Activated T-cell treated with anti-CD3 and anti-CD28 coated beads for 24 hours (primary cell): ENCODE results near the gene NUP205.
"Not testable (repeated sequence)": the region's sequence is repeated elsewhere in the genome, so short reads cannot be mapped to it uniquely, and the experiment has no call there.

Source experiments
- DNase-seq: peaks from one replicate; pipeline ENCODE4 v3.0.0-alpha.2; 2020; ENCODE audit warnings: low read depth

The NUP205 gene

DNA sequence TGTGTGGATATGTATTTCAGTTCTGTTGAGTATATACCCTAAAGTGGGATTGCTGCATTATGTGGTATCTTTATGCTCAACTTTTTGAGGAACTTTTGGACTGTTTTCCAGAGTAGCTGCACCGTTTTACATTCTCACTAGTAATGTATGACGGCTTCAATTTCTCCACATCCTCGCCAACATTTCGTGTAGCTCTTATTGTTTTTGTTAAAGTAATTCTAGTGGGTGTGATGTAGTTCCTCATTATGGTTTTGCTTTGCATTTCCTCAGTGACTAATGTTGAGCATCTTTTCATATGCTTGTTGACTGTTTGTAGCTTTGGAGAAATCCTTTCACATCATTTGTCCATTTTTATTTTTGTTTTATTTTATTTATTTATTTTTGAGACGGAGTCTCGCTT, 109.1 kb downstream of the NUP205 start:
- no peak for DNase-seq

DNA sequence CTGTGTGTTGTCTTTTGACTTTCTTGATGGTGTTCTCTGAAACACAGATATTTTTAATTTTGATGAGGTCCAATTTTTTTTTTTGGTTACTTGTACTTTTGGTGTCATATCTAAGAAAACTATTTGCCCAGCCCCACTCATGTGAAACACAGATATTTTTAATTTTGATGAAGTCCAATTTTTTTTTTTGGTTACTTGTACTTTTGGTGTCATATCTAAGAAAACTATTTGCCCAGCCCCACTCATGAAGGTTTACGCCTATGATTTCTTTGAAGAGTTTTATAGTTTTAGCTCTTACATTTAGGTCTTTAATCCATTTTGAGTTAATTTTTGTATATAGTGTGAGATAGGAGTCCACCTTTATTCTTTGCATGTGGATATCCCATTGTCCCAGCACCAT, 109.9 kb downstream of the NUP205 start:
- DNase-seq, result not testable (repeated sequence)

DNA sequence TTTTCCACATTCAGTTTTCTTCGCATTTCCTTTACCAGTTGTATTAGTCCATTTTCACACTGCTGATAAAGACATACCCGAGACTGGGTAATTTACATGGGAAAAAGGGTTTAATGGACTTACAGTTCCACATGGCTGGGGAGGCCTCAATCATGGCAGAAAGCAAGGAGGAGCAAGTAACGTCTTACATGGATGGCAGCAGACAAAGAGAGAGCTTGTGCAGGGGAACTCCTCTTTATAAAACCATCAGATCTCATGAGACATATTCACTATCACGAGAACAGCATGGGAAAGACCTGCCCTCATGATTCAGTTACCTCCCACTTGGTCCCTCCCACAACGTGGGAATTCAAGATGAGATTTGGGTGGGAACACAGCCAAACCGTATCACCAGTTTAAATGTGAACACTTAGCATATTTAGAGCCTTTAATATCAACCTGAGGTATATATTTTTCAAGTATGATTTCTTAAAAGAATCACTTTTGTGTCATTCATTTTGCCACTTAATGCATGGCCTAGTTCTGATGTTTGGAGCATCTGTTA, 111.2 kb downstream of the NUP205 start:
- not testable (repeated sequence) for DNase-seq

DNA sequence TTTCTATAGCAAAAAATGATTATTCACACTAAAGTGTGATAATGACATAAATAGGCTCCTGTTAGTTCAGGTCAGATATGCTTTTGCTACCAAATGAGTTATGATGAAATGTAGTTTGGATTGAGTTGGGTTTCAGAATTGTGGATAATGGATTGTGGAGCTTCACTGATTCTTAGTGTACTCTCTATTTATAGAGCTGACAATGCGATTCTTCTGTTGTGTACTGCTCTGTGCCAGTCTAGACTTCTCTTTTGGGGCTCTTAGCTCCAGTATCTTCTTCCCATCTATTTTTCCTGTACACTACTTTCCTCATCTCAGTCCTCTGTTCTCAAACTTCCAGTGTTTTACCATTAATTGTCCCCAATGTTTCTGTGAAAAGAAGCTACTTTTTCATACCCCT, 112.1 kb downstream of the NUP205 start:
- DNase-seq, result no peak

DNA sequence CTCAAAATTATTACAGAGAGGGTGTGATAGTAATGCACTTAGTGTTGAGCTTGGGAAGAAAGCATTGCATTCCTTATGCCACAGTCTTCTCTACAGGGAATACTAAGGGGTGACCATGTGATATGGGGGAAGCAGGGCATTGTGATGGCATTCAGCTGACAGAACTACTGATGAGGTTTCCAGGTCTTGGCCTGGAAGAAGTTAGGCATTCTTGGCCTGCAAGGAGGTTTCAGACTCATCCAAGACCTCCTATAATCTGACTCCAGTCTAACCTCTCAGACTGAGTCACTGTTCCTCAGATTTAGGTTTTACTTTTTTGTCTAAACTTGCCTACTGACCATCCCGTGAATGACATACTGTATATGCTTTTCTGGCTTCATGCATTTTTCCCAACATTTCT, 112.5 kb downstream of the NUP205 start:
- no peak for DNase-seq

DNA sequence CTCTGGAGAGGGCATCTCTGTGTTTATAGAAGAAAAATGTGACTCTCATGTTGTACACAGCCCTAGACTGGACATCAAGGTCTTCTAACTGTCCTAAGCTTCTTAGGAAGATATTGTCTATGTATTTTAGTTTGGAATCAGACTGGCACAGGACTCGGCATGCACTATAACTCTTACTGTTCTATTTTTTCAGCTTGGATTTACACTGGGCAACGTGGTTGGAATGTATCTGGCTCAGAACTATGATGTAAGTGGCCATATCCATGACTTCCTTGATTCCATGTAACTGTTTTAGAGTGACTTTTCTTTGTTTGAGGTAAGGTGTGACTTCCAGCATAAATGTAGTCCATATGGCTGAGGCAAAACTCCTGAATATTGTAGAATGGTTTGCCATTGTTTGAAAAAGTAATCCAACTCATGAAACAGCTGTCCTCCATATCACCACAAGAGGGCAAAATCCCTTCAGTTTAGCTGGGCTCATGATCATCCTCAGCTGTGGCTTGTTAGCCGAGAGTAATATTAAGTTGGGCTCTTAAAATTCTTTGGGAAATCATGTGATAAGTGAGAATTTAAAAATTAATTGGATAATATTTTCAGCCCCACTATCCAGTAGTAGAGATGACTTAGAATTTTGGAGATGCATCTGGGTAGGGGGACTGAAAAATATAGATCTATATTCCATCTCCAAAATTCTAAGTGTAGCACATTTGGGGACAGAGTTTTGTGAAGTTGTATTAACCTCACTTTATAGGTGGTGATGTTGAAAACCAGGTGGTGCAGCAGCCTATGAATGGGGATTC, 115.0 kb downstream of the NUP205 start:
- DNase-seq, result no peak

DNA sequence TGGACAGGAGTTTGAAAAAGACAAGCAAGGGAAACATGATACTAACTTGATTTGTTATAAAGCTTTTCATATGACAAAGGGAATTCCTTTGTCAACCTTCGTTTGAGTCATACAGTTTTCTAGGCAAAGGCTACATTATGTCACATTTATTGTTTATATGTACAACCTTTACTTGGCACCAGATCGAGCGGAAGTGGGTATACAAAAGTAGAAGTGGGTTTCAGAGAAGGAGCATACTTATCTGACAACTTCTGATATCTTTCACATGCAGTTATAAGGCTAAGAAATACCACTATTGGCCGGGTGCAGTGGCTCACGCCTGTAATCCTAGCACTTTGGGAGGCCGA, 115.6 kb downstream of the NUP205 start:
- no peak for DNase-seq

DNA sequence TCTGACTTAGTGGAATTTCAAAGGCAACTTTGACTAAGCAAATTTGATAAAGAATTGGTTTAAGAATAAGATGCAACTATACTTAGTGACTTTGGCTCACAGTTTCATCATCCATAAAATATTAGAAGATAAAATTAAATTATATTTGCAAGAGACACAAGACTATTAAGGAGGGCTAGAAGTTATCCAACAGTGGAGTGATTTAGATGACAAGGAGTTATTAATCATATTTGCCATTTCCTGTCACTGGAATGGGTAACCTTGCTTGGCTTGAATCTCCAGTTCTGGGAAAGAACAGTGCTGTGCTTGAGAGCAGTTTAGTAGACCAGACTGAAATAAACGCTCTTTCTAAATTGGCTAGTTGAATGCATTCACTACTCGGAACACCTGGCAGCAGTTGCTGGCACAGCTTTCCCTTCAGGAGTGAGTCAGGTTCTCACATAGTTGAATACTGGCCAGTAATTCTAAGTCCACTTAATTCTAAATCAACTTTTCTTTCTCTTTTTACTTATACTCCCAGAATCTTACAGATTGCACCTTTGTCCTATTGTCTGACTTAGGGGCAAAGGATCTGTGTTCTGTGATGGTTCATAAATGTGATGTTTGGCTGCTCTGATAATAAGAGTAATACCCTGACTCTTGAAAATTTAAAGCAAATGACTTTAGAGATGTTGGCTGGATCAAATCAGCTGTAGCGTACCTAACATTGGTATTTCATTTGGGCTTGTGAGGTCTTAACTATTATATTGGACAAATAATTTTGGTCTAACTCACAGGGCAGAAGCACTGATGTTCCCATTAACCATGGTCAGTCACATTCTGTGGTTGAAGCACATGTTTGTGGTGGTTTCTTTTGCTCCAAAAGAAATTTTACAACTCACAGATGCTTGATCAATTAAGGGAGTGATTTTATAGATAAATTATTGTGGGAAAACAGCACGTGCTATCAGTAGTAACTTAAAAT, 121.2 kb downstream of the NUP205 start:
- DNase-seq, result no peak

DNA sequence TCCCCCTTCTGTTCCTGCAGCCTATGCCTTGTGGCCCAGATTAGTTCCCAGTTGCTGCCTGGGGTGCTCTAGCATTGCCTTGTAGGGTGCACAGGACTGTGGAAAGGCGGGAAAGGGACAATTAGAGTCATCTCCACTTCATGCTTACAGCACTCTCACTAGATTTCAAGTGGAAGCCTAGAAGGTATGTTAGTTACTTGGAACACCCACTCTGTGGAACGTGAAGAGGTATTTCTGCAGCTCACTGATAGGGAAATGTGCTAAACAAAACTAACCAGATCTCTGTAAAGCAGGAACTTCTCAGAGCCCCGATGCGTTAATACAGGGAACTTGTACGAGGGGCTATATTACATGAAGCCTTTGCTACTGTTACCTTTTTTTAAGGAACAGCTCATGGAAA, 124.0 kb downstream of the NUP205 start:
- DNase-seq, result no peak

DNA sequence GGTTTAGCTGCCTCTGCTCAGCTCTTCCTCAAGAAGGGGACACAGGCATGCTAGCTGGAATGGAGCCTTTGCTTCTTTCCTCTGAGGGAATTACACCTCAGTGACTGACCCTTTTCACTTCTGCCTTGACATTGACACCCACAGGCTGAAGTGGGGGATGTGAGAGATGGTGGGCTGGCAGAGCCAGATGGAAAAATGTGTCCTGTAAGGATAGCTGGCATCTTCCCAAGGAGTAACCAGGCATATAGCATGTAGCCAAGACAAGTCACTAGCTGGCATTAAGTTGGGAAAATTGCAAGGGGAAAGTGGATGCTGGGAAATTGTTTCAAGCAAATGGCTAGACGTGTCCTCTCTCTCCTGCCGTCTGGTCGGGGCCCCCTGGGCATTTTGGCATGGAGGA, 124.5 kb downstream of the NUP205 start:
- no peak for DNase-seq

DNA sequence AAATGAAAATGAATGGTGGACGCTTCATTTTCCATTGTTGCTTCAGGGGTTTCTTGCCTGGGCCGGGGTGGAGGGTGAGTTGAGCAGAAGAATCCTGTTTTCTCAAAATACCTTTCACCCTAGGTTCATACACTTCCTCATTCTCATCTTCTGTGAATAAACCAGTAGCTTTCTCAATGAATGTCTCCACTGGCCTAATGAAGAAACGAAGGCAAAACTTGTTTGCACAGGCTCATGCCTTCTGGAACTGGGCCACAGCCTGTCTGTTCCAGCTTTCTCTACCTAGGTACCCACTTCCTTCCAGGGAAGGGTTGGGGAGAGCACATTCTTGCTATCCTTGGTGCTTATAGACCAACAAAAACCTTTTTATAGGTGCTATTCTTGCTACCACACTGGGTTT, 125.9 kb downstream of the NUP205 start:
- no peak for DNase-seq

DNA sequence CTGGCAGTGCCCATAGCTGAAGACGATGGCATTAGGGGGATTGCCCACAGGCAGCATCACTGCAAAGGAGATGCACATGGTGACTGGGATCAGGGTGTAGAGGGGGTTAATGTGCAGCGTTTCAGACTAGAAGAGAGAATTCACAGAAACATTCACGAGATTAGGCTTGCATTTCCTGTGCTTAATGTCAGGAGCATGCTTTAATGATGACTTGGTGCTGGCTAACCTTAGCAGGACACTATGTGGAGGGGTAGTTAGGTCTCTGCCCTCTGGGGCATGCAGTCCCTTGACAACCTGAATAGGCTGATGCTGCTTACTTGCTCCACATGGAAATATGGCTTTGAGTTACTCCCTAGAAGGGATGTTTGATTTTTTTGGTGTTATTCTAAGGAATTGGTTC, 126.4 kb downstream of the NUP205 start:
- DNase-seq, result no peak

DNA sequence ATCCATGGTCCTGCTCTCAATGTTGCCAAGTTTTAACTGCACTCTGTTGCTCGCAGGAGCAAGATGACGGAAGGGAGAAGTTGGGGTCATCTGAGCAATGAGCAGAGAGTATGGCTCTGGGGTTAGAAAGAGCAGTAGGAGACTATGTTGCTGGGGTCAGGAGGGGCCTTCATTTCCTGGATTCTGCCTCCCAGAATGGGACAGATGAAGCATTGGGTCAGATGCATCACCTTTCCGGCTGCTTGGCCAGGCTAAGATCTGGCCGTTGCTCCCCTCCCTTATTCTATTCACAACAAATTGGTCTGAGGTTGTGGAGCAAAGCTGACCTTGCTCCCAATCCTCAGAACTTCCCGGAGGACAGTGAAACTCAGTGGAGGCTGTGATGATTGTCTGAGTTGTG, 127.0 kb downstream of the NUP205 start:
- DNase-seq, result no peak

DNA sequence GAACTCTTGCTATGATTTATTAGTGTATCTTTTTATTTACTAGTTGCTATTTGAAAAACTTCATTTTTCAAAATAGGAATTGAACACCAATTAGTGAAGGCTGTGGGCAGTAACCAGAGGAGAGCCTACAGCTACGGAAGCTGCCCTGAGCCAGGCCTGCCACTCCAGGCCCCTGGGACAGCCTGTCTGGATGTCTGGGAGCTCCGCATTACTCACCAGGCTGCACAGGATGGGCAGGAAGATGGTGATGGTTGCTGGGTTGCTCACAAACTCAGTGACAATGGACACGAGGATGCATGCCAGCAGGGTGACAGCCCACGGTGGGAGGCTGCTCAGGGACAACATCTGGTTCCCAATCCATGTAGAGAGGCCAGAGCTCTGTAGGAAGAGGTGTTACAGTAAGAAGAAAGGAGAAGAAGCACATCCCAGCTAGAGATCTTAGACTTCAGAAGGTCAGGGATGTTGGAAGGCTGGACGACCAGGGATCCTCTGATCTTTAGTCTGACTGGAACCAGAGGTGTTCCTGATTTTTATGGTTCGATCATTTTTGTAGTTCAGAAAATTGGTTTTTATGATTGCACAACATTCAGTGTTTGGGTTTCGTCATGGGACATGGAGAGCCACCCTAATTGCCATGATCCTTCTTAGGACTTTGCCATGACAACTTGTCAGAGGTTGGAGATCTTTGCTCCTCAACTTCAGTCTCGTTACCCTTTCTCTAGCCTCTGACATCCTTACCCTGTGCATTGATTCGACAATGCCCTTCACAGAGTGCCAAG, 127.8 kb downstream of the NUP205 start:
- no peak for DNase-seq

DNA sequence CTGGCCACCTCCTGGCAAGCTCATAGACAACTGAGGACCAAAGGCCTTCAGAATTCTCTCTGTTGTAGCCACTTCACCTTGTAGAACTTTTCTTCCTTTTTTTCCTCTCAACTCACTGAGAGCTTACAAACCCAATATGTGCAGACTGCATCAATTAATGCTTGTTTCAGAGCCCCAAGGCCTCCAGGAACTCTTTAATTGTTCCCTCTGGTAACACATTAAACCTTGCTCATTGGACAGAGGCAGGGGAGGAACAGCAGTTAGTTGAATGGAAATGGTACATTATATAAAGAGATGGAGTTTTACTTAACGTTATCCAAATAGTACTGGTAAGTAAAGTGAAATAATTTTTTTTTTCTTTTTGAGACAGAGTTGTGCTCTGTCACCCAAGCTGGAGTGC, 129.7 kb downstream of the NUP205 start:
- no peak for DNase-seq

DNA sequence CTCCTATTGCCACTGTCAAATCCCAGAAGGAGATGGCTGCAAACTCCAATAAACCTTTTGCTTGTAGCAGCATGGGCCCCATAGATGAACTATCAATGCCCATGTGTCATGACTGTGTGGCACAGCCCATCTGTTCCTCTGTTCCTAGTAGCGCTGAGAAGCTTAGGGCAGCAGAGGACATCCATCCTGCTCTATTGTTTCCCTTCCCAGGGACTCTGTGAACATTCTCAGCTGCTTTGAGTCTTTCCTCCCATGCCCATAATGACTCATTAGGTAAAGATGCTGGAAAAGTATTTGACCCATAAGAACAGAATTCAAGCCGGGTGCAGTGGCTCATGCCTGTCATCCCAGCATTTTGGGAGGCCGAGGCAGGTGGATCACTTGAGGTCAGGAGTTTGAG, 132.8 kb downstream of the NUP205 start:
- DNase-seq, result no peak

DNA sequence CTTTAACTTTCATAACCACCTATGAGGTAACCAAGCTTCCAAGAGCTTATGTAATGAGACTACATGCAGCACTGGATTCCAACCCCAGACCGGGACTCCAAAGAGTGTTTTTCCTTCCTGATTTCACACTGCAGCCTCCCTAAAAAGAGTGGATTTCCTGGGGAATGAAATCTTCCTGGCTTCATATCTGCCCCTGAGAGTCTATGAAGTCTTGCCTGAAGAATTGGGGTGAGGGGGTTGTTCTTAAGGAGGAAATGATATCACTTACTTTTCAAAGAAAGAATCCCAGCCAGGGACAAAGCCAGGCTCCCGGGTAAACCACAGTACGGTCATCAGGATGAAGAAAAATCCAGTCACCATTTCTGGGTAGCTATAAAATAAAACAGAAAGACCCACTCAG, 134.3 kb downstream of the NUP205 start:
- no peak for DNase-seq

DNA sequence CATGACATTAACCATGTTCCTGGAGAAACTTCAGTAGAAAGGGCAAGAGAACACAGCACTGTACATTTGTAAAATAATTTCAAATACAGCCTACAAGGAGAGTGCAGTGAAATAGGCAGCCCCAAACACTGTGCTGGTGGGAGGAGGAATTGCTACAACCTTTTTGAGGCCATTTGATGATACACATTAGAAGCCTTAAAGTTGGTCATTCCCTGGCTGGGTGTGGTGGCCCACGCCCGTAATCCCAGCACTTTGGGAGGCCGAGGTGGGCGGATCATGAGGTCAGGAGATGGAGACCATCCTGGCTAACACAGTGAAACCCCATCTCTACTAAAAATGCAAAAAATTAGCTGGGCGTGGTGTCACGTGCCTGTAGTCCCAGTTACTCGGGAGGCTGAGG, 134.9 kb downstream of the NUP205 start:
- not testable (repeated sequence) for DNase-seq

DNA sequence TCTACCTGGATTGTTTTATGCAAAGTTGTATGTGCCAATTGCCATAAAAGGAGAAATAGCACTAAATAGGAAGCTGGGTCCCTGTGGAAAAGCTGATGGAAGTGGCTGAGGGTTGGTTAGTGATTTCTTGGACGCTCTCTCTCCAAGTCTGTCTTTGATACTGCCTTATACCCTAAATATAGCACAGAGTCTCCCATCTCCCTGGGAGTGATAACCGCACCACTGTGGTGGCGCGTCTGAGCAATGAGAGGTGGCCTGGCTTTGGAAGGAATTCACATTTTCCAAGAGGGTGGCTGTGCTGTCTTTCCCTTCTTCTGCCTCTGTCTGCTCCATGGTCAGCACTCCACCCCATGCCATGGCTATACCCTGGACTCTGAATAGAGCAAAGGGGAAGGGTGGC, 135.8 kb downstream of the NUP205 start:
- DNase-seq, result no peak

DNA sequence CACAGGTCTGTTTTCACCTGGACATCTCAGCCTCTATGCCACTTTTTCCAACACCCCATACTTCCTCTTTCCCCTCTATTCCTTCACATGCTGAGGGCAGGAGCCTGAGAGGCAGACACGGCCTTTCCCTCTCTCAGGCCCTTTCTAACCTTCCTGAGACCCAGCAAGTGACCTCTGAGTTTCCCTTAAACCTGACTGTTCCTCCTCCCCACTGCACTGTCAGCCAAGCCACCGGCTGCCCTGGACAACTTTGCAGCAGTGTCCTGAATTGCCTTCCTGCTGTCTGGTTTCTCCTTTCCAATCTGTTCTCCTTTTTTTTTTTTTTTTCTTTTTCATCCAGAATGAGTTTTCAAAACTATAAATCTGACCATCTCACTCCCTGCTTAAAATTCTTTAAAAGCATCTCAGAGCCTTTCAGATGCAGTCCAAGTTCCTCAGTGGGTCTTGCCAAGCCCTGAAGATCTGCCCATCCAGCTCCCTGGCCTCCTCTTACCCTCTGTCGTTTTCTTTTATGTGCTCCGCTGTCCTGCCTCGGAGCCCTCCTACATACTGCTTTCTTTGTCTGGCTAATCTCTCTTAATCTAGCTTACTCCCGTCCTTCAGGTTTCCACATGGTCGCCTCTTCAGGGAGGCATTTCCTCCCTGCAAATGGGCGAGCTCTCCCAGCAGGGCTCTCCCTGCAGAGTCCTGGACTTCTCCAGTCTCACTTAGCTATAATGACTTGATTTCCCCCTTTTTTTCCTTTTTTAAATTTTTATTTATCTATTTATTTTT, 139.7 kb downstream of the NUP205 start:
- DNase-seq, result no peak
